ENCODE measurements around the gene FOXL1. TPM values are rescaled to one million over a fixed set of nuclear protein-coding genes. Genes with fewer than 3 reads are reported as not detected.

The FOXL1 gene
- polyA plus RNA-seq, 1 donor (not counting 4 experiments of a cell fraction or from before 2014, with no cell fraction given): 0.10 TPM

DNA sequence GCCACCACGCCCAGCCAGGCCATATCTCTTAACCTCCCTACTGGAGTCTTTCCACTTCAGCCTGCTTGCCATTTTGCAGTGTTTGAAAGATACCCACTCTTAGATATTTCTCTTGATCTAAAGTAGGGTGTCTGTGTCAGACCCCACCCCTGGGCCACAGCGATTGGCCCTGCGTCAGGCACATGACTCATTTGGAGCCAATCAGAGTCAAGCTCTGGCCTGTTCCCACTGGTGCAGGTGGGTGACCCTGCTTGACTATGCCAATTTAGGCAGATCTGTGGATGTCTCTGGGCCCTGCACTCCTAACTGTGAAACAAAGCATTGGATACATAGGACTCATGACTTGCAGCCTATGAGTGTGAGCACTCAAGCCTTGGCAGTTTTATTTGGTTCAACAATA lies 27.6 kb downstream of the FOXL1 start:
- dilution Hi-C loops (cut with MboI; ENCODE audit: extremely low pct_ligation_motif_present, low sequenced_read_pairs): no loop called here
- peaks cover 7% of the 10 kb centered on the region for H3K27me3 ChIP-seq (ENCODE audit: control insufficient read depth, extremely low read depth, insufficient read depth, low read length)

GRCh38 chr16:86608301-86608747 lies 30.0 kb downstream of the FOXL1 start:
- no peak overlapping the region for H3K4me3 ChIP-seq (ENCODE audit: control insufficient read depth in 2 of 3, extremely low read depth in 1 of 3, insufficient read depth in 2 of 3, low read depth in 1 of 3, low read length in 3 of 3)
- no peaks in the 10 kb centered on the region for H3K79me2 ChIP-seq (ENCODE audit: control insufficient read depth, insufficient read depth, low read length)
- no peaks in the 10 kb centered on the region for H3K36me3 ChIP-seq (ENCODE audit: control insufficient read depth in 2 of 2, extremely low read depth in 1 of 2, insufficient read depth in 2 of 2, low read length in 2 of 2)
- H3K4me2 ChIP-seq (ENCODE audit: control insufficient read depth, extremely low read depth, insufficient read depth, low read depth, low read length): no peak overlapping the region
- no peak for TF ChIP-seq EZH2 (IDR thresholded peaks at IDR 0.05; ENCODE audit: low read length)
- TF ChIP-seq, protein P1, sequence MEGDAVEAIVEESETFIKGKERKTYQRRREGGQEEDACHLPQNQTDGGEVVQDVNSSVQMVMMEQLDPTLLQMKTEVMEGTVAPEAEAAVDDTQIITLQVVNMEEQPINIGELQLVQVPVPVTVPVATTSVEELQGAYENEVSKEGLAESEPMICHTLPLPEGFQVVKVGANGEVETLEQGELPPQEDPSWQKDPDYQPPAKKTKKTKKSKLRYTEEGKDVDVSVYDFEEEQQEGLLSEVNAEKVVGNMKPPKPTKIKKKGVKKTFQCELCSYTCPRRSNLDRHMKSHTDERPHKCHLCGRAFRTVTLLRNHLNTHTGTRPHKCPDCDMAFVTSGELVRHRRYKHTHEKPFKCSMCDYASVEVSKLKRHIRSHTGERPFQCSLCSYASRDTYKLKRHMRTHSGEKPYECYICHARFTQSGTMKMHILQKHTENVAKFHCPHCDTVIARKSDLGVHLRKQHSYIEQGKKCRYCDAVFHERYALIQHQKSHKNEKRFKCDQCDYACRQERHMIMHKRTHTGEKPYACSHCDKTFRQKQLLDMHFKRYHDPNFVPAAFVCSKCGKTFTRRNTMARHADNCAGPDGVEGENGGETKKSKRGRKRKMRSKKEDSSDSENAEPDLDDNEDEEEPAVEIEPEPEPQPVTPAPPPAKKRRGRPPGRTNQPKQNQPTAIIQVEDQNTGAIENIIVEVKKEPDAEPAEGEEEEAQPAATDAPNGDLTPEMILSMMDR (optimal IDR thresholded peaks at IDR 0.05 in 1 of 3, IDR thresholded peaks at IDR 0.05 in 1 of 3, conservative IDR thresholded peaks at IDR 0.05 in 1 of 3; ENCODE audit: extremely low read depth in 1 of 3, insufficient read depth in 2 of 3, low read length in 3 of 3): no peak
- no peaks in the 10 kb centered on the region for H3K9me1 ChIP-seq (ENCODE audit: control insufficient read depth, extremely low read depth, insufficient read depth, low read length)
- dilution Hi-C loops (cut with MboI; ENCODE audit: extremely low pct_ligation_motif_present, low sequenced_read_pairs): no loop called here
- no peak for FAIRE-seq
- DNase-seq (ENCODE audit: low read depth, low spot score): no peak
- peaks cover 3% of the 10 kb centered on the region for H3K4me1 ChIP-seq (ENCODE audit: control insufficient read depth, extremely low read depth, insufficient read depth, low read length)
- H2AFZ ChIP-seq (ENCODE audit: control insufficient read depth, low read length): no peak overlapping the region
- H3K9me3 ChIP-seq (ENCODE audit: control insufficient read depth, low read depth, low read length): no peaks in the 10 kb centered on the region
- peaks cover 7% of the 10 kb centered on the region for H3K27me3 ChIP-seq (ENCODE audit: control insufficient read depth, extremely low read depth, insufficient read depth, low read length)
- H3K9ac ChIP-seq (ENCODE audit: control insufficient read depth, extremely low read depth, insufficient read depth, low read length): no peak overlapping the region
- no peak overlapping the region for H3K27ac ChIP-seq (ENCODE audit: control insufficient read depth, insufficient read depth, low read length)
- no peaks in the 10 kb centered on the region for H4K20me1 ChIP-seq (ENCODE audit: control insufficient read depth, extremely low read depth, insufficient read depth, low read length)

More for the DNA sequence above, 27.6 kb downstream of the FOXL1 start:
- Histone ChIP-seq H3K27ac (ENCODE audit: control insufficient read depth, insufficient read depth, low read length) (no peak overlapping the region), H3K4me2 (ENCODE audit: control insufficient read depth, extremely low read depth, insufficient read depth, low read depth, low read length) (no peak overlapping the region), H3K36me3 (ENCODE audit: control insufficient read depth in 2 of 2, extremely low read depth in 1 of 2, insufficient read depth in 2 of 2, low read length in 2 of 2) (no peaks in the 10 kb centered on the region), H3K9me3 (ENCODE audit: control insufficient read depth, low read depth, low read length) (no peaks in the 10 kb centered on the region), H2AFZ (ENCODE audit: control insufficient read depth, low read length) (no peak overlapping the region), H4K20me1 (ENCODE audit: control insufficient read depth, extremely low read depth, insufficient read depth, low read length) (no peaks in the 10 kb centered on the region), H3K79me2 (ENCODE audit: control insufficient read depth, insufficient read depth, low read length) (no peaks in the 10 kb centered on the region), H3K9ac (ENCODE audit: control insufficient read depth, extremely low read depth, insufficient read depth, low read length) (no peak overlapping the region), H3K4me3 (ENCODE audit: control insufficient read depth in 2 of 3, extremely low read depth in 1 of 3, insufficient read depth in 2 of 3, low read depth in 1 of 3, low read length in 3 of 3) (no peak overlapping the region), H3K9me1 (ENCODE audit: control insufficient read depth, extremely low read depth, insufficient read depth, low read length) (no peaks in the 10 kb centered on the region), H3K4me1 (ENCODE audit: control insufficient read depth, extremely low read depth, insufficient read depth, low read length) (peaks cover 3% of the 10 kb centered on the region)
- TF ChIP-seq, protein P1 (optimal IDR thresholded peaks at IDR 0.05 in 1 of 3, IDR thresholded peaks at IDR 0.05 in 1 of 3, conservative IDR thresholded peaks at IDR 0.05 in 1 of 3; ENCODE audit: extremely low read depth in 1 of 3, insufficient read depth in 2 of 3, low read length in 3 of 3): no peak
- no peak for TF ChIP-seq EZH2 (IDR thresholded peaks at IDR 0.05; ENCODE audit: low read length)
- DNase-seq (ENCODE audit: low read depth, low spot score) (no peak), FAIRE-seq (no peak)

All from keratinocyte (primary cell).